Measurements from ENCODE around the gene NR6A1.

NR6A1 gene

GRCh38 chr9:124555043-124555442 lies 216.1 kb downstream of the NR6A1 start:
- no peak for DNase-seq

GRCh38 chr9:124553738-124554137 lies 217.4 kb downstream of the NR6A1 start:
- DNase-seq = no peak

GRCh38 chr9:124552273-124552605 lies 218.9 kb downstream of the NR6A1 start:
- no peak for DNase-seq

GRCh38 chr9:124551472-124552272 lies 219.4 kb downstream of the NR6A1 start:
- DNase-seq = no peak

- DNase-seq = no peak
These were observed 221.0 kb downstream of the NR6A1 start for GRCh38 chr9:124550072-124550471.

DNA sequence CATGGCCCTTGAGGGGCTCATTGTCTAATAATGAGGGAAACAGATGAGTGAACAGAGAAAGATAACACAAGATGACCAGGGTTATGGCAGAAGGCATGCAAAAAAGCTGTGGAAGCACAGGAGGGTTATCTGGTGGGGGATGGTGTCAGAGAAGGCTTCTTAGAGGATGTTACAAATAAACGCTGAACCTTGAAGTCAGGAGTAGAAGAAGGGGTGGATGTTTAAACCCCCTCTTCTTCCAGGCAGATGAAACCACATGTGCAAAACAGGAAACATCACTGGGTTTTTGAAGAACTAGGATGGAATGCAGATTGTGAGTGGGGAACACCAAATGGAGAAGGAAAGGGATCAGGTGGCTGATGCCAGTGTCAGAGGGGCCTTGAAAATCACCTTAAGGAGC lies 222.1 kb downstream of the NR6A1 start:
- no peak for DNase-seq

GRCh38 chr9:124544535-124544934 lies 226.6 kb downstream of the NR6A1 start:
- DNase-seq = no peak

GRCh38 chr9:124541824-124542223 lies 229.3 kb downstream of the NR6A1 start:
- DNase-seq = no peak

- no peak for DNase-seq
These were observed 233.2 kb downstream of the NR6A1 start for GRCh38 chr9:124537926-124538325.

- DNase-seq = no peak
These were observed 235.3 kb downstream of the NR6A1 start for GRCh38 chr9:124535846-124536245.

DNA sequence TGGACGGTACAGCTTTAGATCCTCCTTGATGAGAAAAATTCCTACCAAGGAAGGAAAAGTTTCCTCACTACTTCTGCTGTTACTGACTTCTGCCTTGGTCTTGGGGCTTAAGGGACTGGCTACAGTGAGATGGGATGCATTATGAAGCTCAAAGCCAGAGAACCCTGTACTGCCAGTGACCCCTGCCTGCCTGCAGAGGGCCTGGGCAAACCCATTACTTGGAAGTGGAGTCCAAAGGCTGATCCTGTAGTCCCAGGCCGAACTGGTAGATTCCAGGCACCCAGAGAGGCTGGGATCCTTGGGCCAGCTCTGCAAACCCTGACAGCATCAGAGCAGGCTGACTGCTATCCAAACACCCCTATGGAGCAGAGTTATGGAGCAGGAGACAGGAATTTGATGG lies 238.2 kb downstream of the NR6A1 start:
- no peak for DNase-seq

DNA sequence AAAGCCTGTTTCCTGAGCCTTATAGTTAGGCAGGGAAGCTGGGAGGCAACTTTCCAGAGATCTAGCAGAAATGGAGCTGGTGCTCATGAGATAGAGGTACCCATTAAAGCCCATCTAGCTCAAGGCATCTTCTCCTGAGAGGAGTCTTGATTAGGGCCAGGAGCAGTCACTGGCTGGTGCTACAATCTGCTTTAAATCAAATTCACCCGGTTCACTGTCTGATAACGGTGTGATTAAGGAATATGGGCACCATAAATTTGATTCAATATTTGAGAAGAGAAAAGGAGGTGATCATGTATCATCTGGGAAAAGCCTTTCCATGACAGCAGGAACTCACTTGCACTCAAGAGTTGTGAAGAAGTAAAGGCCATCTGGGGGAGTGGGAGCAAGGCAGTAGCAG lies 240.0 kb downstream of the NR6A1 start:
- DNase-seq = no peak

DNA sequence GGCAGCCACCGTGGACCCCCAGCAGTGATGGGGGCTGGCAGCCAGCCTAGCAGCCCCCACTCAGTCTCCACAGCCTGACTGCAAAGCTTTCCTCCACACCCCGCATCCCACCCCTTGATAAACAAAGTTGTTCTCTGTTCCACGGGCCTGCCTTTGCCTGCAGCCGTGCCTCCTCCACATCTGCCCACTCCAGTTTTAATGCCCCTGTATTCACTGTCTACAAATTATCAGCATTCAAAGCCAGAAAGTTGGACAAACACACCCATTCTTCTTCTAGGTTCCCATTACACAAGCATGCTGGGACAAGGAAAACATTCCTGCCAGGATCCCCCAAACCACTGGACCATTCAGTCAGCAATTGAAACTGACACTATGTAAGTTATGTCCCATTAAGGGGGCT lies 240.9 kb downstream of the NR6A1 start:
- no peak for DNase-seq

DNA sequence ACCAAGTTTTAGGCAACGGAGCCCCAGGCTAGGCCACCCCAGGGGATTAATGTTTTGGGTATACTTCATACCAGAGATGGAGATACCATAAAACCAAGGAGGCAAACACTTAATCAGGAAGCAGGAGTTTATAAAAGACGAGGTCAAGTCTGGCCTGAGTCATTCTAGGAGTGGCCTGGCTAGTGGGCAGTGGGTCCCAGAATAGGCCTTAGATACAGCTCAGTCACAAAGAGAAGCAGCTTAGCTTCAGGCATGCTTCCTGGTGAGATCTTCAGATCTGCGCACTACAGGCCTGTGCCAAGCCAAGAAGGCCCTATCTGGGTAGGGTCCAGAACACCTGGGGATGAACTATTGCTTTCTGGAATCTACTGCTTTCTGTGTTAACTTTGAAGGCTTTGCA lies 243.3 kb downstream of the NR6A1 start:
- DNase-seq = no peak

GRCh38 chr9:124526174-124526573 lies 244.9 kb downstream of the NR6A1 start:
- no peak for DNase-seq

DNA sequence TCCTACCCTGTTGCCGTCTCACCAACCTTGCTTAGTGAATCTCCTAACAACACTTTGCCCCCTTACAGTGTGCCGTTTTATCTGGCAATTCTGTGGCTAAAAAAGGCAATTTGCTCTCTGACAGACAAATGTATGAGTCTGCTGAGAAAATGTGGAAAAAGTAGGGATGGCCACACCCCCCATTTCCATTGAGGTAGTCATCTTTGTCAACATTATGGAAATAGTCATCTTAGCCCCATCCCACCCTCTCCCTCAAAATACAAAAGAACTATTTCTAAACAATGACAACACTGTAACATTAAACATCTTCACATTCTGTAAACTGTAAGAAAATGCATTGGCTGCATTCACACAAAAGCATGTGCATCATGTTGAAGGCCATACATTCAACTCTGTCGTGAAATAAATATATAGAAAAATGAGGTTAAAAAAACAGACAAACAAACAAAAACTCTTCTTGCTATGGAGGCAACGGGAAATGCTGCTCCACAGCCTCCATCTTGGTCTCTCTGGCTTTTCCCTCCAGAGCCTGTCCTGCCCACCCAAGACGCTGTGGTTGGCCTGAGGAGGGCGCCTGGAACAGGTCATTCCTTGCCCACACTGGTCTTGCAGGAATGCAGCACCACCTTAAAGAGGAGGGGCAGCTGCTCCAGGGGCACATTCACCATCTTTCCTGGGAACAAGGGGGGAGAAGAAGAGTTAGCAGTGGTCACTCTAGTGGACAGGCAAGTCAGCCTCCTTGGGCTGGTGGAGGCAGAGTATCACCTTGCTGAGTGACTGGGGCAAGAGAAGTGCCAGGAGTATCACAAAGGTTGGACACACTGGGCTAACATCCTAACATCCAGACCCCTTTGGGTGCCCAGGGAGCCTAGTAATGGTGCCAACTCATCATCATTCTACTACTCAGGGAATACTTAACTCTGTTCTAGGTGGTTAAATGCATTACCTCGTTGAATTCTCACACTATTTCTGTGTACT lies 248.7 kb downstream of the NR6A1 start:
- peak; percentile 24 for DNase-seq

DNA sequence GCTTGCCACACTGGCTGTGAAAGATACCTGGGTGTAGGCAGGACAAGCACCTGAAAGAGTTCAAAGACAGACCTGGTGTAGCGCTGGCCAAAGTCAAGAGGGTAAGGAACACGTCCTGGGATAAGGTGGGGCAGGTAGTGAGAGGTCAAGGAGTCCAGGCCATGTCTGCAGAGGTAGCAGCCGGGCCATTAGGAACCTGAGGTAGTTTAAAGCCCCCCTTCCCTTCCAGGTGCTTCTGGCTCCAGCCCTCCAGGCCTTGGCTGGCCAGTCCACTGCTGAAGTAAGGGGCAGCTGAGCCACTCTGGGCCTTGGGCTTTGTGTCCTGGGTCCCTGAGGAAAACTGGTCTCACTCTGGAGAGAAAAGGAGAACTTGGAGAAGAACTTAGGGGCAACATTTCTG lies 250.0 kb downstream of the NR6A1 start:
- DNase-seq = peak; percentile 30

GRCh38 chr9:124520206-124520596 lies 250.9 kb downstream of the NR6A1 start:
- no peak for DNase-seq

- DNase-seq = no peak
These were observed 253.0 kb downstream of the NR6A1 start for GRCh38 chr9:124518116-124518515.

DNA sequence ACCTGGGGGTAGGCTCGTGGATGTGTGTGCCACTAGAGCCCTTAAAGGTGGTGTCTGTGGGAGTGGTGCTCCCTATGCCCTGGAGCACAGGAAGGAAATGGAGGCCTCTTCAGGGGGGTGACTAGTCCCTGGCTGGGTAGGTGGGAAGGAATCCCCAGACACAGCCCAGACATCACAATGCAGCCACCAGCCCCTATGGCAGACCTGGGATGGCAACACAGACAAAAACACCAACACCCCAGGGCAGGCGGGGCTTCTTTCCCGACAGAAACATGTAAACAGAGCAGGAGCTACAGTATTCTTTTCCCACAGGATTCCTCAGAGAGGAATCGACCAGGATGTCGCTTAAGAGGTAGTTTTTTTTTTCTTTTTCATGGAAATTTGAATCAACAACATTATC lies 253.5 kb downstream of the NR6A1 start:
- no peak for DNase-seq

GRCh38 chr9:124514874-124515273 lies 256.2 kb downstream of the NR6A1 start:
- no peak for DNase-seq

DNA sequence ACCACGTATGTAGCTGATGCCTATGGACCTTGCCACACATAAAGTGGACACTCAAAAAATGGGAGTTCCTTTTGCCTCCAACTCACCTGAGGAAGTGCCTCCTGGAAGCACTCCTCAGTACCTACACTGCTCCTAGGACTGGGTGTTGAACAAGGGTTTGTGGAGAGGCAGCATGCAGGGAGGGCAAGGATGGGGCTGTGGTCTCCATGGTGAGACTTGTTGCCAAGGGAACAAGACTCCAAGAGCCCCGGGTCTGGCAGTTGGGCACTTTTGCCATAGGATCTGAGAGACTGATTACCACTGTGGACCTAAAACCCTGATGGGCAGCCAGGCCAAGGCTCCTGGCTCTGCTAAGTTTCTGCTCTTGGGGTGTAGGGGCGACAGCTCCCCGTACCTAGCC lies 257.0 kb downstream of the NR6A1 start:
- DNase-seq = no peak

DNA sequence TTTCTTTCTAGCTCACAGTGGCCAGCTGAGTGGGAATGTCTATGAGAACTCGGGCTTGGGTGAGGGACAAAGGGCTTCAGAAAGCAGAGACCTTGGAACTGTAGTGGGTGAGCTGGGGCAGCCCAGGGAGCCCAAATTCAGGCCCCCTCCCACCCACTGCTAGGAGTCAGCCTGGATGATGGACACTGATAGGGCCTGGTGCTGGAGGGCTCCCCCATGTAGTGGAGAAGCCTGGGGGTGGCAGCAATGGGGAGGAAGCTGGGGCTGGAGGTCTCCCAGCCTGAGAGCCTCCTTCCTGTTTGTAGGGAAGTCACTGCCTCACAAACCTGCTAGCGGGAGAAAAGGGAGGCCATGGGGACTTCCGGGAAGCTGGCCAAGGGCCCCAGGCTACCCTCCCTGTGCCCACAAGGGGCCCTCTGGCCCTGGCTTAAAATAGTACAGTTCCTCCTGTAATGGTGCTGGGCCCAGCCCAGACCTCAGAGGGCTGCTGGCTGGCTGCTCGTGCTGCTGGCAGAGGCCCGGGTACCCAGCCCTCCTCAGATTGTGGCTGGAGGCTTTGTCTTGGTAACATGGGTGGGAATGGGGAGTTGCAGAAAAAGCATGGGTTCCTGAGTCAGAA lies 257.6 kb downstream of the NR6A1 start:
- no peak for DNase-seq

DNA sequence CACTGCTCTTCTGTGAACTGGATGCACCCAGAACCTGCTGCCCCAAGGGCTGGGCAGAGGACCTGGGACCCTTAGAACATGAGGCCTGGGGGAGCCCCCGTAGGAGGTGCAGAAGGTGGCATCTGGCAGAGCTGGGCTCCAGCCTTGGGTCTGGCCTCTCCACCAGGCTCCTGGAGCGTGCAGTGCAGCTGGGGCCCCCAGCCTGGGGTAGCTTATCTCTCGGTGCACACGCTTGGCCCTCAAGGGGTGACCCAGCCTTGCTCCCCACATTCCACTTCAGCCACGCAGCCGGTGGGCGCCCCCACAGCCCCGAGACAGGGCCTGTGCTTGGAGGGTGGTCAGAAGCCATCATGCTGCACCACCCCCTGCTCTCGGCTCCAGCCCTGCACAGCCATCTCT lies 258.3 kb downstream of the NR6A1 start:
- DNase-seq = no peak
